ENCODE results near the gene CST11. TPM values are rescaled to one million over a fixed set of nuclear protein-coding genes. Genes with fewer than 3 reads are reported as not detected.

Gene CST11
- total RNA-seq, 4 donors from 2014 or later = not detected

DNA sequence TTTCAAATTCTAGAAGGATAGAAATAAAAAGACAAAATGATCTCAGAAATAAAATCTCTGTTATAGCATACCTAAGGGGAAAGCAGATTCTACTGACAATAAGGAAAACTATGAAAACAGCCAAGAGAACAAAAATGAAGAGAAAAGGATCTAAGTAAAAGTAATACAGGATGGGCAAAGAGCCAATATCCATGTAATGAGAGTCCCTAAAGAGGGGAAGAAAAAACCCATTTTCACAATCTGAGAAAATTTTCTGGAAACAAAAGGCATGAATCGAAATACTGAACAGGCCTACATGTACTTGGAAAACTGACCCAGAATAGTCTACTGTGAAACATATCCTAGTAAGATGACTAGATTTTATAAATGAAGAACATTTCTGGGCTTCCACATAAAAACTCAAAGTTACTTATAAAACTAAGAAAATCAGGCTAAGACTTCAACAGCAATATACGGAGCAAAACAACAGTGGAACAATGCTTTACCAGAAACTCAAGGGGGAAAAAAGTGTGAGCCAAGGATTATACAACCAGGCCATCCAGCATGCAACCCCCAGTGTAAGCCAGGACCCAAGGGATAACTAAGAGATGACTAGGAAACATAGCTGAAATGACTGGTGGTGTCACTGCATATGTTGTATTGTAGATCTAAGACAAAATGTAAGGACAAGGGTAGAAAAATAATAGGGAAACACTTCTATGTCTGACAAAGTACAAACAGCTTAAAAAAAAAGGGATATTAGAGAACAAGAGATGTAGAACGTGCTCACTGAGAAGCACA, 41.6 kb downstream of the CST11 start:
- Histone ChIP-seq H3K36me3 (no peaks in the 10 kb centered on the region), H3K9me3 (no peaks in the 10 kb centered on the region), H3K4me3 (no peak overlapping the region), H3K4me1 (peaks cover 0 to 46% (median 3%) of the 10 kb centered on the region in 4 donors), H3K27ac (no peak overlapping the region), H3K27me3 (no peaks in the 10 kb centered on the region)
- WGBS, 2 donors = 50 to 55% methylated on average over 3 of the region's 3 CpGs
- TF ChIP-seq POLR2A (IDR thresholded peaks at IDR 0.05) (no peak), EP300 (IDR thresholded peaks at IDR 0.05) (no peak)
- TF ChIP-seq, protein P1, sequence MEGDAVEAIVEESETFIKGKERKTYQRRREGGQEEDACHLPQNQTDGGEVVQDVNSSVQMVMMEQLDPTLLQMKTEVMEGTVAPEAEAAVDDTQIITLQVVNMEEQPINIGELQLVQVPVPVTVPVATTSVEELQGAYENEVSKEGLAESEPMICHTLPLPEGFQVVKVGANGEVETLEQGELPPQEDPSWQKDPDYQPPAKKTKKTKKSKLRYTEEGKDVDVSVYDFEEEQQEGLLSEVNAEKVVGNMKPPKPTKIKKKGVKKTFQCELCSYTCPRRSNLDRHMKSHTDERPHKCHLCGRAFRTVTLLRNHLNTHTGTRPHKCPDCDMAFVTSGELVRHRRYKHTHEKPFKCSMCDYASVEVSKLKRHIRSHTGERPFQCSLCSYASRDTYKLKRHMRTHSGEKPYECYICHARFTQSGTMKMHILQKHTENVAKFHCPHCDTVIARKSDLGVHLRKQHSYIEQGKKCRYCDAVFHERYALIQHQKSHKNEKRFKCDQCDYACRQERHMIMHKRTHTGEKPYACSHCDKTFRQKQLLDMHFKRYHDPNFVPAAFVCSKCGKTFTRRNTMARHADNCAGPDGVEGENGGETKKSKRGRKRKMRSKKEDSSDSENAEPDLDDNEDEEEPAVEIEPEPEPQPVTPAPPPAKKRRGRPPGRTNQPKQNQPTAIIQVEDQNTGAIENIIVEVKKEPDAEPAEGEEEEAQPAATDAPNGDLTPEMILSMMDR (IDR thresholded peaks at IDR 0.05) = no peak
- no peak for DNase-seq (ENCODE audit: low spot score in 2 of 2)

DNA sequence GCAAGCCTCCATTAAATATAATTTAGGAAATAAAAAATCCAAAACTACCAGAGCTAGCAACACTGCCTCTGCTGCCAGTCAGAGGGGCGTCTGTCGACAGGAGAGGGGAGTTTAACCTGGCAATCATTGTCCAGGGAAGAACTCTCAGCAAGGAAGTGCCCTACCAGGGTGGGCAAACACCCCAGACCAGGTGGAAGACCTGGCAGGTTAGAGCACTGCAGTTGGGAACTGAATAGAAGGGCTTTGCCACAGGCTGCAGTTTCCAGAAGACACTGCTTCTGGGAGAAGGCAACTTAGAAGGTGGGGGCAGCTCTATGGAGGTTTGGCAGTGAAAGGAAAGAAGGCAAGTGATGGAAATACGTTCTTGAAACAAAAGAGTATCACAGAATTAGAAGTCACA, 42.9 kb downstream of the CST11 start:
- H3K36me3 ChIP-seq = no peaks in the 10 kb centered on the region
- no peaks in the 10 kb centered on the region for H3K27me3 ChIP-seq
- 71 to 74% methylated on average over 3 of the region's 3 CpGs for WGBS, 2 donors
- TF ChIP-seq, protein P1 (IDR thresholded peaks at IDR 0.05) = no peak
- TF ChIP-seq POLR2A (IDR thresholded peaks at IDR 0.05) (no peak), EP300 (IDR thresholded peaks at IDR 0.05) (no peak)
- H3K4me3 ChIP-seq = no peak overlapping the region
- peaks cover 0 to 48% (median 2%) of the 10 kb centered on the region in 4 donors for H3K4me1 ChIP-seq
- no peak overlapping the region for H3K27ac ChIP-seq
- H3K9me3 ChIP-seq = no peaks in the 10 kb centered on the region
- no peak for DNase-seq (ENCODE audit: low spot score in 2 of 2)

DNA sequence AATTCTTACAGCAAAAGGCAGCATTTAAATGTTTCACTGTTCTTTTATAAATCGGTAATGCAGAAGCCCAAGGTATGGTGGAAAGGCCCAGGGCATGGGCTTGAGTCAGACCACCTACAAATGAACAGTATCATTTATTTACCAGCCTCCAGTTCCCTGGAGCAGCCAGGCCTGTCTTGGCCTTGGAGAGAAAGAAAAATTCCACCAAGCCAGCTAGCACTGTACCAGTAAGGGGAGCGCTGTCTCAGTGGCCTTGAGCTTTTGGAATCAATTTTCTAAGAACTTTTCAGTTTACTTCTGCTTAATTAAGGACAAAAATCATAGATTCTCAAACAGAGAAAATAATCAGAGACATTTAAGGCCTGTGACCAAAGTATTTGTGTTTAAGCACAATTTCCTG, 43.7 kb downstream of the CST11 start:
- H3K9me3 ChIP-seq = no peaks in the 10 kb centered on the region
- WGBS, 2 donors = 86 to 93% methylated on average over 2 of the region's 2 CpGs
- H3K27ac ChIP-seq = no peak overlapping the region
- no peaks in the 10 kb centered on the region for H3K36me3 ChIP-seq
- DNase-seq (ENCODE audit: low spot score in 2 of 2) = no peak
- no peaks in the 10 kb centered on the region for H3K27me3 ChIP-seq
- TF ChIP-seq, protein P1 (IDR thresholded peaks at IDR 0.05) = no peak
- TF ChIP-seq EP300 (IDR thresholded peaks at IDR 0.05) = no peak
- TF ChIP-seq POLR2A (IDR thresholded peaks at IDR 0.05) = no peak
- peaks cover 0 to 48% (median 2%) of the 10 kb centered on the region in 4 donors for H3K4me1 ChIP-seq
- H3K4me3 ChIP-seq = no peak overlapping the region

DNA sequence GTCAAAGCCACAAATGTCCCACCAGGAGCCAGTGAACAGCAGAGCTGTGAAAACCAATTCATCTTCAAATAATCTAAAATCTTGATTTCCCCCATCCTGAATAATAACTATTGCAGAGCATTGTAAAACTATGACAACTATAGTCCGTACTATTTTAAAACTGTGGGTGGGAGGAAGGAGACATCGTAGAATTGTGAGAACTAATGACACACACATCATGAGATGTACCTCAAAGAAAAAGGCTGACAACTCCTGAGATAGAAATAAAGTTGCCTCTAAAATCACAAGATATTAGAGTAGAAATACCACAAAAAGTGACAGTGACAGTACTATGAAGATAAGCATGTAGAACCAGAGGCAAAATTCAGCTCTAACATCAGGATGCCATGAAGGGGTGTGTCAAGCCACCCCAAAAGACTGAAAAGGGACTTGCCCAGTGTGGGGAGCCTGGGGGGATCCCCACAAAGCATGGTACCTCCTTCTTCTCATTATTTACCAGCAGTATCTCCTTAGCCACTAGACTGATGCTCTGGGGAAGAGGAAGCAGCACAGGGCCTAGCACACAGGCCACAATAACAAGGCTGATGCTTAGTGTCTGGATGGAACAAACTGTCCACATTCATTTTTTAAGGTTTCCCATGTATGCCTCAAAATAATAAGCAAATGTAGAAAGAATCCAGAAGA, 44.8 kb downstream of the CST11 start:
- no peak for DNase-seq (ENCODE audit: low spot score in 2 of 2)
- Histone ChIP-seq H3K4me1 (peaks cover 0 to 48% (median 2%) of the 10 kb centered on the region in 4 donors), H3K27me3 (no peaks in the 10 kb centered on the region), H3K36me3 (no peaks in the 10 kb centered on the region), H3K27ac (no peak overlapping the region), H3K4me3 (no peak overlapping the region), H3K9me3 (no peaks in the 10 kb centered on the region)
- WGBS, 2 donors = 74 to 87% methylated on average over 2 of the region's 2 CpGs
- TF ChIP-seq POLR2A (IDR thresholded peaks at IDR 0.05) (no peak), EP300 (IDR thresholded peaks at IDR 0.05) (no peak)
- TF ChIP-seq, protein P1 (IDR thresholded peaks at IDR 0.05) = no peak

DNA sequence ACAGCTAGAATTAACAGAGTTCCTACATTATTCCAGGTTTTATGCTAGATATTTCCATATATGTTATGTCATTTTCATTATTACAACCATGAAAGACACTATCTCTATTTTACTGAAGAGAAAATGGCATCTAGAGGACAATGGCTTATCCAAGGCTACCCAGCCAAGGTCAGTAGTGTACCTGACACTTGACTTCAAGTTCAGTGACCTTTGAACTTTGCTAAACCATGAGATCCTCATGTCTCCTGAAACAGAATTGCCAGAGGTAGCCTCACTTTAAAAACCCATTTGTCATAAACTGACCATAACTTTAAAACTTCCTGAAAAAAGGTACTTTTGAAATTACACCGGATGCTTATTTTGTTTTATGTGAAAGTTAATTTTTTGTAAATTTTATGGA, 45.8 kb downstream of the CST11 start:
- WGBS, 2 donors = 98 to 100% methylated on average over 1 of the region's 1 CpG
- Histone ChIP-seq H3K9me3 (no peaks in the 10 kb centered on the region), H3K4me3 (no peak overlapping the region), H3K27ac (no peak overlapping the region), H3K4me1 (peaks cover 0 to 39% (median under 1%) of the 10 kb centered on the region in 4 donors), H3K36me3 (peaks cover 0 to 2% (median 0%) of the 10 kb centered on the region in 3 donors), H3K27me3 (no peaks in the 10 kb centered on the region)
- TF ChIP-seq, protein P1 (IDR thresholded peaks at IDR 0.05) = no peak
- TF ChIP-seq POLR2A (IDR thresholded peaks at IDR 0.05) (no peak), EP300 (IDR thresholded peaks at IDR 0.05) (no peak)
- no peak for DNase-seq (ENCODE audit: low spot score in 2 of 2)

Data from tibial nerve (tissue), 4 donors.